Umbilical cord (tissue), 2 donors: ENCODE data around the gene ITM2C. TPM values are rescaled to one million over a fixed set of nuclear protein-coding genes. Genes with fewer than 3 reads are reported as not detected.
A peak's percentile ranks its signal among the peaks of the same experiment; 100 is the strongest.

Source experiments
- DNase-seq: peaks from one replicate; pipeline ENCODE4 v3.0.0-alpha.2; 2015; ENCODE audit warnings: low spot score
- total RNA-seq: library from RNA; depleted of rRNA; stranded (reverse); fragments of >200 nt; gene quantifications from one replicate; pipeline ENCODE4 v1.2.3, GENCODE V29; 2014; ENCODE audit warnings: low replicate concordance; ENCODE audit not compliant: insufficient read depth

The ITM2C gene
- total RNA-seq, 1 donor from 2014 or later = 128 TPM

DNA sequence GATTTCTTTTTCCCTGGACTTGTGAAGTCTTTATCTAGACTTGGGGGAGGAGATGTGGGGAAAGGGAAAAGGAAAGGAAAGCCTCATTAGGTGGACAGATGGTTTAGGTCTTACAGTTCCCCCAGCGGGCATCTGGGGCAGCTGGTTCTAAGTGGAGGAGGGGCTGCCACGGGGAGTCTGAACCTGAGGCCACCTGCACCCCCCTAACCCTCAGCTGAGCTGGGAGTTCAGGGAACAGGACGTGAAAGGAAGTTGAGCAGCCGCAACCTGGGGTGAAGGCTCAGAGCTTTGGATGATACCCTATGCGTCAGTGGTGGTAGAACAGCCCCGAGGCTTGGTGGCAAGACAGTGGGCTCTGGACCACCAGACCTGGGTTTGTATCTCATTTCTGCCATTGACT lies 26.8 kb downstream of the ITM2C start:
- DNase-seq = no peak

DNA sequence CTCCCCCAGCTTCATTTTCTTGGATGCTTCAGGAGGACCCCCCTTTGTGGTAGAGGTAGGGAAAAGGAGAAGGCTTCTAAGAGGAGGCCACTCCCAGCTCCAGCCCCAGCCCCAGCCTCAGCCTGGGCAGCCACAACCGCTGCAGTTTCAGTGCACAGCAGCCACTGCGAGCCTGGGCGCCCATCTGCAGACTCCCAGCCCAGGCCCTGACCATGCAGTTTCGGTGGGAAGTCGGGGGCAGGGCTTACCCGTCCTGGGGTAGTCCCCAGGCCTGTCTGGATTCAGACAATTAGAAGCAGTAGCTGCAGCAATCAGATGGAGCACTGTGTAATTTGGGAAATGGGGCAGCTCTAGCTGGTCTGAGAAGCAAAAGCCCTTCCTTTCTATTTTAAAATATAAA lies 28.6 kb downstream of the ITM2C start:
- no peak for DNase-seq

DNA sequence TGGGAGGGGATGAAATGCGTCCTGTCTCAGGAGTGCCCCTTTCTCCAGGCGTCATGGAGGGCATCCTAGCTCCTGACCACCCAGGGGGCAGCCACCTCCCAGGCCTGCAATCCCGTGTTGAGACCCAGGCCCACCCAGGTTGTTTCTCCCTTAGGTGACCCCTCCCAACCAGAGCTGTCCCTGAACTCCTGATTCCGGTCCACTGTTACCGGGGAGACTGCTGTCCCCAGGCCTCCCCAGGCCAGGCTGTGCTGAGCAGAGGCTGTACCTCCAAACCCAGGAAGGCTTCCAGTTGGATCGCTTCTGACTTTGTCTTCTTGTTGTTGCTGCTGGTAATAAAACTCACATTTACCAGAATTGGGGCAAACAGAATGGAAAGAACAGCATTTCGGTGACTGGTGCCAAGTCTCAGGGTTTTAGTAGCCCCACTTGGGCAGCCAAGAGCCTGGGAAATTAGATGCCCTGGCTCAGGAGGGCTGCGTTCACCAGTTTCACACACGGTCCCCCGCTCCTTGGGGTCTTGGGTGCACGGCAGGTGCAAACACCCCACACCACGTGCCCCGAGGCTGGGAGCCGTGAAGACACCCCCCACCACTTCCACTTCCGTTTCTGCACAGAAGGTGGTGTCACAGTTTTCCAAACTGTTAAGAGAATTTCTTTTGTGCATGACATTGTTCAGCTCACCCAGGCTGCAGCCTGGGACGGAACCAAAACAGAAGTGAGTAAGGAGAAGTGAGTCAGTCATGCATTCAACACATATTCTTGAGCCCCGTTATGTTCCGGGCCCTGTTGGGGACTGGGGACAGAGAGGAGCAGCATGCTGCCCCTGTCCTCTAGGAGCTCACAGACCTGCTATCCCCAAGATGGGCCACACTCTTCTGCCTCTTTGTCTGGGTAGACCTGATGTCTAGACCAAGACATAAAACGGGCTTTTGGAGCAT lies 29.4 kb downstream of the ITM2C start:
- DNase-seq = no peak

DNA sequence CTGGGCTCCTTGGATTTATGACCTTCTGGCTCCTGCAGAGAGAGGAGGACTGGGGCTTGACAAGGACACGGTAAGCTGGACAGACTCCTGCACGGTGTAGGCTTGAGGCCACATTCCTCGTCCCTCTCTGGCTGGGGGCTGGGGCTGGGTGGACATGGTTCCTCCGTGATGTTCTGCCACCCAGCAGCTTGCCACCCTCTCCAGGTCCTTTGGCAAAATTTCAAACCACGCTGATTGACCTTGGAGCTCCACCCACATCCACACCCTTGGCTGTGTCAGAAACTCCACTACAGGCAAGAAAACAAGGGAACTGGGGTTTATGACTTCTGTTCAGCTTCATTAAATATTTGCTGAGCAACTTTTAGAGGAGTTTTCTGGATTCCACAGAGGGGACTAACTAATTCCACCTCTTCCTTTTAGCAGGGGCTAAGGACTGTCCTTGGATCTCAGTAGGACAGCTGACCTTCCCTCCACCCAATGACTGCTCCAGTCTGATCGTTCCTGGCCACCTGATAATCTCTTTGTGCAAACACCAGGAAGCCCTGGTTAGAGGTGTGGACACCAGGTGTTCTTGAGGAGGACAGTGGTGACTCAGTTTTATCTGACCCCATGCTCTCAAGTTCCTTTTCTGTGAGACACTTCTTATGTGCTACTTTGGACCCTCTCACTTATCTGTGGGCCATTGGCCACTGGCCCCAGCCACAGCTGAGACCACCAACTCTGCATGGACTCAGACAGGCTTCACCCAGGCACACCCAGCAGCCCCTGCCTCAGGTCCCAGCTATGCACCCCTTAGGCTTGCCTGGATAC lies 31.0 kb downstream of the ITM2C start:
- DNase-seq = no peak

DNA sequence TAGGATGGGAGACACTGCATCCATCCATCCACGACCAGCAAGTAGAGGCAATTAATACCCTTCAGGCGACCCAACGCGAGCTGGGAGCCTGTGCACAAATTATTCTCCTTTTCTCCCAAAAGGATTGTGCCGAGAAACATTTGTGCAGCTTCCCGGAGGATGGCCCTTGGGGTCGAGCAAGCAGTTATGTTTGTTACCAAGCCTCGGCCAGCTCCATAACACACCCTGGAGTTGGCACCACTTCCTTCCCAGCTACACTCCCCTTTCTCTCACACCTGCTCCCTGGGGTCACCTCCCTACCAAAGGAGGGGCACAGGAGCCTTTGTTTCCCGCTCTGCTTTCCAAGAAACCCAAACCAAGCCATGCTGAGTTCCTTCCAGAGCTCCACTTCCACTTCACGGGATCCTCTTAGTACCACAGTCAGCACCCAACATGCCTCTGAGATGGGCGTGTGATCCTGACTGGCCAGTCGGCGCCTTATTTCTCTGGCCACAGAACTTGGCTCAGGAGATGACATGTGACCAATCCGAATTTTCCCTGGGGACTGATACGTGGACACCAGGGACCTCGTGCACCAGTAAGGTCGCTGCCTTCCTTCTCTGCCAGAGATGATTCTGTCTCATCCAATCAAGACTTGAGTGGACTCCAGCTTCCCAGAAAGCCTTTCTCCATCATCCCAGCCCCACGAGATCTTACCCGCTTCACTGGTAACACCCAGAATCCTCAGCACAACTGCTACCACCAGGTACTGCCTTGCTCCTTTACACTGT lies 31.8 kb downstream of the ITM2C start:
- no peak for DNase-seq

DNA sequence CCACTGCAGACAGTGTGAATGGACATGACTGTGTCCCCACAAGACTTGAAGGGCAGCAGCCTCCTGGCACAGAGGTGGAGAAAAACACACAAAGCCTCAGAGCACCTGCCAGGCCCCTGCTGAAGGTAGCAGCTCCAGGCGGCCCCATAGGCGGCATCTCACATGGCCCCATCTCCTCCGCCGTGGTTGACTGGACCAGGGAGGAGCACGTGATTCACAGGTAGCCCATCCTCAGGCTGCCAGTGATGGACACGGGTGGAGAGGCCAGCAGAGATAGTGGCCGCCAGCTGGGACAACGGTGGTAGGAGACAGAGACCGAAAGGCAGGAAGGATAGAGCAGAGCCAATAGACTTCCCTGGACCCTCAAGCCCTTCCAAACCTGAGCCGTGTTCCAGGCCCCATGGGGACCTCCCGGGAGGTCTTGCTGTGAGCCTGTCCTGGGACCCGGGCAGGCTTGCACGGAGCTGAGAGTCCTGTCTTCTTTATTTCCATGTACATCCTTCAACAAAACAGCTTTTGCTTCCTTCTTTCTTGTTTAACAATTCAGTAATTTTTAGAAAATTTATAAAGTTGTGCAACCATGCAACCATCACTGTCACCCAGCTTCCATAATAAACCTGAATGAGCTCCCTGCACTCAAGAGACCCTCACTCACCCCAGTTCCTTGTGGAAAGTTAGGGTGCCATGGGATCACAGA lies 33.4 kb downstream of the ITM2C start:
- DNase-seq = no peak

DNA sequence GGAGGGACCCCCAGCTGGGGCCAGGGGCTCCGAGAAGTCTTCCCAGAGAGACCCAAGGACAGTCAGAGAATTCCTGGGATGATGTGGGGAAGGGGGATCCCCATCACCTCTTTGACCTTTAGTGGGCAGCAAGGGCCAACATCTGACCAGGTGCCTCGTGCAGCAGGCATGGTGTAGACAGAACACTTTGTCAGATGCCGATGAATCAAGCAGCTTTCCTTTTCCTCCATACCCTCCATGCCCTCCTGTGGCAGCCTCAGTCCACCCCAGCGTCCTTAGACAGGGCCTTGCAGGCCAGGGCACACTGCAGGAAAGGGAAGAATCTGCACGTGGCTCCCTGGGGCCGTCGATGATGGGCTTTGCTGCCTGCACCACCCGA lies 34.0 kb downstream of the ITM2C start:
- no peak for DNase-seq

DNA sequence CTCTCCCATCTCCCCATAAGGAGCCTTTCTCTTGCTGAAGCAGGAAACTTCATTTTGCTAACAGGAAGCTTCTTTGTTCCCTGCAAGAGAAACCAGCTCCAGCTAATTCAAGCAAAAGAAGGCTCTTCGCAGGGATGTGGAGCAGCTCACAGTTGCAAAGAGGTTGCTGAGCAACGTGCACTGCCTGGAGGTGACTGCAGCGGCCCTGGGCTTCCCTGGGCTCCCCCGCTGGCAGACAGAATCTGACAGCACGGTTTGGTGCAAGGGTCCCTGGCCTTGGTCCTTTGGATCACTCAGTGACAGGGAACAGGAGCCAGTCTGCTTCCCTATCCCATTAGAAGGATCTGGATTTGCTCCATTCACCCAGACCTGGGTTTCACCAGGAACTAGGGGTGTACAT lies 34.5 kb downstream of the ITM2C start:
- DNase-seq = no peak

DNA sequence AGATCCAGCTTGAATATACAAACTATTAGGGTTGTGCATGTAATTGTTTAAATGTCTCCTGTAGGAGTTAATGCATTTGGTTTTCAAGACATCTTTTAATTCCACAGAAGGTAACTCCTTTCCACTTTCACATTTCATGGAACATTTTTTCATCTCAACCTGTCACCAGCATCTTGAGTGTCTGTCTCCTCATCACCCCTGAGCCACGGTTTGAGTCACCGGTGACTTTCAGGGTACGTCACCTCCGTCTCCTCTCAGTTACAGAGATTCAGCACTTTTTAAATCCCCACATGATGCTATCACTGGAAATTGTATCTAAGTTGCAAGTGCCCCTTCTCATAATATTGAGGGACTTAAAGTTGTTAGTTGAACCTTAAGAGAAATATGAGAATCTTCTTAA lies 35.0 kb downstream of the ITM2C start:
- no peak for DNase-seq

DNA sequence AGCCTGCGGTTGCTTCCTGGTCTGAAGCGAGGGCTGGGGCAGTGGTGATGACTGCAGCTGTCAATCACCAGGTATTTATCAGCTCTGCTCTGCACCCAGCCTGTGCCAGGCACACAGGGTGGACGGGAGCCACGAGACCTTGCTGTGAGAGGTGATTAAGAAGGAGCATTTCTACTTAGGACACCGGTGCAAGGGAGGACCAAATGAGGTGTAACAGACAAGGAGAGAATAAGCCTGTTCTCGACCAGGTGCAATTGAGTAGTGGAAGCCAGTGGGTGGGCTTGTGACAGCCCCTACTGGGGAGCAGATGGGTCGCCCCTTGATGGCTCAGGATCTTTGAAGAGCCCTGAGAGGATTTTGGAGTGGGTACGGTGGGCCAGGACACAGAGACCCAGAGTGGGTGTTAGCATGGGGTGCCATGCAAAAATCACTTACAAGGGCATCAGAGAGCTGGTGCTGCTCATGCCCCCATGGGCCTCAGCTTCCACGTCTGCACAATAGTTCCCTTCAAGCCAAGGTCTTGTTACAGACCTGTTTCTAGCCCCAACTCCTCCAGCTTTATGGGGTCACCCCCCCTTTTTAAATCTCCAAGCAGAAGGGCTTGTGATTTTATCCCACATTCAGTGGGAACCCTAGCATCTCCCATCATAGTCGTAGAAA lies 35.7 kb downstream of the ITM2C start:
- no peak for DNase-seq

DNA sequence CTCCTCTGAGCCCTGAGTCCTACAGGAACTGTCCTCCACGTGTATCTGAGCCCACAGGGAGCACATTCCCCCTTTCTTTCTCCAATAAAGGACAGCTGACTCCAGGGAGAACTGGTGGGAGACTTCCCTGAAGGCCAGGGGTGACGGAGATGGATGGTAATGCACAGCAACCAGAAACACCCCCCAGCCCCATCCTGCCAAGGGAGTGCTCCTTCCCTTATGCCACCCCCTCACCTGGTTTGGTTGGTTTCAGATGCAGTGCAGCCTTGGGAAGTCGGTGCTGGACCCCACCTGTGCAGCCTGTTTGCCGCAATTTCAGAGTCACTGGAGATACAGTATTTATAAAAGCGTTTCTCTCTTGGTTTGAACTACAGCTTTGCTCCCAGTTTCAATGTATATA lies 36.3 kb downstream of the ITM2C start:
- no peak for DNase-seq

DNA sequence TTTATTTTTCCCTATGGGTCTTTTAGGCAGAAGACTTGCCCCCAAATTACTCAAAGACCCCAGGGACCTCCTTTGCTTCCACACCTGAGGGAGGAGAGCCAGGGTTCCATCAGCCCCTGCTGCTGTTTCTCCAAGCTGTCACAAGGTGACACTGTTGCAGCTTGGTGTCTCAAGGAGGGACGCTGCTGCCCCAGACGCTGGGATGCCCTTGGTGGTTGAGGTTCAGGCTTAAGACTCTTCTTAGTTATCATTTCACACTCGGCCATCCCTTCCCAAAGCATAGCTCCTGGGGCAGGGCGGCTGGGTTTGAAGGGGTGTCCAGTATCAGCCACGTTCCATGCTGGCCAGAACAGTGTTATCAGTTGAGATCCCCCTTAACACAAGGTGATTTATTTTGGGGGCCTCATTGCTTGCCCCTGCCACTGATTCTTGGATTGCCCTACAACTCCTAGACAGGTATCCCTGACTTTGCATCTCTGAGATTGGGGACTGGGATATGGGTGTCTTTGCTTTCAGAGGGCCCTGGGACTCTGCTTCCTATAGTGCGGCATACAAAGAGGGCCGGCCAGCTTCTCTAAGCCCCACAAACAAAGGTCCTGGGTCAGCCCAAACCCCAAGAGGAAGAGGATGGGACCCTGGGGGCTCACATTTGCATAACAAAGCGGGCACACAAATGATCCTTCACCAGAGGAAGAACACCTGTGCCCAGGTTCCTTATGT lies 37.6 kb downstream of the ITM2C start:
- DNase-seq = peak; percentile 72

DNA sequence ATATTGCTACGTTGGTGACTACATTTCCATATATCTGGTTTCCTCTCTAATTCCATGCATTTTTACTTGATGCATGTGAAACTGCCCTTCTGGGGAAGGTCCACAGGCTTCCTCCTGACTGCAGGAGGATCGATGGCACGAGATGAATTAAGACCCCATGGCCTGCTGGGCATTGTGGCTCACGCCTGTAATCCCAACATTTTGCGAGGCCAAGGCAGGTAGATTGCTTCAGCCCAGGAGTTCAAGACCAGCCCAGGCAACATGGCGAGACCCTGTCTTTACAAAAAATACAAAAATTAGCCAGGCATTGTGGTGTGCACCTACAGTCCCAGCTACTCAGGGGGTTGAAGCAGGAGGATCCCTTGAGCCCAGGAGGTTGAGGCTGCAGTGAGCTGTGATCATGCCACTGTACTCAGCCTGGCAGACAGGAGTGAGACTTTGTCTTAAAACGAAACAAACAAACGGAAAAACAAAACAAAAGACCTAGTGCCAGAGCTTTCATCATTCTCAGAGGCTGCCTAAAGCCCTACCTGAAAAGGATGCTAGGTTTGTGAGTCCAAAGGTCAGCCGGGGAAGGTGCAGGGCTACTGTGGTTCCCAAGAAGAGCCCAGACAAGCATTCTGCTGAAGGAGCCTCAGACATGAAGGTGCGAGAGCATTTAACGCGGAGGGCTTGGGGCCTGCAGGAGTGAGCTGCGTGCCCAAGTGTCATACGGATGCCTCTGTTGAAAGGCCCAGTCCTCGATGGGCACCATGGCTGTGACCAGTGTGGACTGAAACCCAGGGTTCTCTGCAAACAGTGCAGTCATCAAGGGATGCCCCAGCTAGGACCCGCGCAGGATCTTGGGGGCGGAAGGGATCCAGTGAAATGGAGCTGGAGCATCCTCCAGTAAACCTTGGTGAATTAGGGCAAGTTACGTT lies 38.7 kb downstream of the ITM2C start:
- no peak for DNase-seq

DNA sequence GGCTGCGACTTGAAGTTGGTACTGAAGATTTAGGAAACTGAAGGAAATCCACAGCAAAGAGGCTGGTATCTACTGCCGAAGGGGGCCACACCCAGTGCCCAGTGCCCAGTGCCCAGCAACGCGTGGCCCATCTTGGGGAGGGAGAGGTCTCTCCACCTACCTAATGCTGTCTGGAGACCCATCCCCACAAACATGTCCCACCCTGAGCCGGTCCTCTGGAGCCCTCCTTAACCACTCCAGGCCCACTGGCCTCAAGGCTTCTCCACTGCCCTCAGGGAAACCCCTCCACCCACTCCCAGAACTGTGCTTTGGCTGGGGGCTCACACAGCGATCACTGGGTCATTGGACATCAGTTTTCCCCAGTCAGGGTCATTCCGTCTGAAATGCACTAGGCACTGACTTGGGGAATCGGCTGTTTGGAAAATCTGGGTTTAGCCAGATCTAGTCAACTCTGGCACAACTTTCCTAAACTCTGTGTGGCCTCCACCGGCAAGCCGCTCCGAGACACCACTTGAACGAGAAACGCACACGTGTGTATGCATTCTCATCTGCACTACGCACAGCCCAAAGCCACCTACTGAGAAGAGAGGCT lies 40.2 kb downstream of the ITM2C start:
- no peak for DNase-seq

DNA sequence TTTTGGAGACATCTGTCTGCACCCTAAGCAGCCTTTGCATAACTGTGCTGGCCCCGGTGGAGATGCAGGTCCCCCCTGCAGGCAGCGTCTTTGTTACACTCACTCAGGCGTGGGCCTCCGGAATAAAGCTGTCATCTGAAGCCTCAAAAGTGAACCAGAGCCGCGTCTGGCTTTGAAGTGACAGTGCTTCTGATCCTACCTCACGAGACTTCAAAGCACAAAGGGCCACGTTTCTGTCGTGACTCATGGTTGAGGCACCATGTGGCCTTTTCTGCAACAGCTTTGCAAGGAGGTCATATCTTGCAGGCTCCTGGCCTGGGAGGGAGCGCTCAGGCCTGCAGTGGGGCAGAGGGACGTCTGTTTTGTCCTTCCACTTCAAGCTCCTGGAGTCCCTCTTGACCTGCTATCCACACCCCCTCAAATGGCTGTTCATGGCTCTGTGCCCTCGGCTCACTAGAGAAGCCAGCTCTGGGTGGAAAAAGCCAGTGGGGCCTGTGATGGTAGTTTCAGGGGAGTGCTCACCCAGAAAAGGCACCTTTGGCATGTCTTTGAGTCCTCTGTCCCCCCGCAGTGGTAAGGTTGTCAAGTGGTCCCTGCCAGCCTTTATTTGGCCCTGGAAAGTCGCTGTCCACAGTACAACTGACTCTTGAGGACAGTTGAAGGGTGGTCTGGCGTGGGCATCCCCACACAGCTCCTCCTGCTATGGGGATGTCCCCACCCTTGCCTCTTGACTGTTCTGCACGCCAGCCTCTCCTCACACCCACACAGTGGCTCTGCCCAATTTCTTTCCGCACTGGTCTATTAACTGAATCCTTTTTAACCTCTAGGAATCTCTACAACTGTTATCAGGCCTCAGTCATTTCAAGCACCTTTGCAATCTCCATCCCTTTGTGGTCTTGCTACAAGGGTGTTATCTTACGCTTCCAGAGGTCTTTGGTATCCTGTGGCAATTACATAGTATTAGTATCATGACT lies 41.0 kb downstream of the ITM2C start:
- peak; percentile 24 for DNase-seq

DNA sequence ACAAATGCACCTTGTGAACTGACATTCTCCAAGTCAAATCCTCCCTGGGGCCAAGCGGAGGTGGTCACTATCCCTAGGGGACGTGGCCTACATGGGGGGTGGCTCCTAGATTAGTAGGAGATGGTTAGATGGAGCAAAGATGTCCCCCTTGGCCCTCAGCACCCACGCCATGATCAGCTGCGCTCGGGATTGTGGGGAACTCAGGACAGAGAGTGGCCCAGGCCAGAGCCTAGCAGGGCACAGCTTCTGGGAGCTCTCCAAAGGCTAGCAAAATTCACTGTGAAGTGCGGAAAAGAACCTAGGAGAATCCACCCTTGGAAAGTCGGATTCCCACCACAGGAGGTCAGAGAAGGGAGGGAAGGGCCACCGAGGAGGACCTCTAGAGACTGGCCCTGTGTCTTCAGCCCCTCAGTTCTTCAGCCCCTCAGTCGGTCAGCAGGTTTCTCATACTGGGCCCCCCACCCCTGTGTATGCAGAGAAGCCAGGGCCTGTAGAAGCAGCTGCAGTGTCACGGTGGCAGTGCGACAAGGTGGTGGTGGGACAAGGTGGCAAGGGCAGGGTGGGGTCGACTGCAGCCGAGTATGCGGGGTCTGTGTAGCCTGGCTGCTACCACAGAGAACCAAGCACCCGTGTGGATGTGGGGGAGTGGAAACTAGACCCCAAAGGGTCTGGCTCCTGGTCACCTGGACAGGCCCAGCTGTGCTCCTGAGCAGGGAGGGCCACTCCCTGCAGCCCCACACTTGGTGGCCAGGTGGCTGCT lies 41.9 kb downstream of the ITM2C start:
- DNase-seq = no peak
